TTC549 (cell line): ENCODE results near the gene MED12L.

Experiments used
- FAIRE-seq: peaks from 2 replicates; lab custom pipeline; 2012; peaks lifted over from hg19 to GRCh38; lab: Jason Lieb, UNC

The MED12L gene

DNA sequence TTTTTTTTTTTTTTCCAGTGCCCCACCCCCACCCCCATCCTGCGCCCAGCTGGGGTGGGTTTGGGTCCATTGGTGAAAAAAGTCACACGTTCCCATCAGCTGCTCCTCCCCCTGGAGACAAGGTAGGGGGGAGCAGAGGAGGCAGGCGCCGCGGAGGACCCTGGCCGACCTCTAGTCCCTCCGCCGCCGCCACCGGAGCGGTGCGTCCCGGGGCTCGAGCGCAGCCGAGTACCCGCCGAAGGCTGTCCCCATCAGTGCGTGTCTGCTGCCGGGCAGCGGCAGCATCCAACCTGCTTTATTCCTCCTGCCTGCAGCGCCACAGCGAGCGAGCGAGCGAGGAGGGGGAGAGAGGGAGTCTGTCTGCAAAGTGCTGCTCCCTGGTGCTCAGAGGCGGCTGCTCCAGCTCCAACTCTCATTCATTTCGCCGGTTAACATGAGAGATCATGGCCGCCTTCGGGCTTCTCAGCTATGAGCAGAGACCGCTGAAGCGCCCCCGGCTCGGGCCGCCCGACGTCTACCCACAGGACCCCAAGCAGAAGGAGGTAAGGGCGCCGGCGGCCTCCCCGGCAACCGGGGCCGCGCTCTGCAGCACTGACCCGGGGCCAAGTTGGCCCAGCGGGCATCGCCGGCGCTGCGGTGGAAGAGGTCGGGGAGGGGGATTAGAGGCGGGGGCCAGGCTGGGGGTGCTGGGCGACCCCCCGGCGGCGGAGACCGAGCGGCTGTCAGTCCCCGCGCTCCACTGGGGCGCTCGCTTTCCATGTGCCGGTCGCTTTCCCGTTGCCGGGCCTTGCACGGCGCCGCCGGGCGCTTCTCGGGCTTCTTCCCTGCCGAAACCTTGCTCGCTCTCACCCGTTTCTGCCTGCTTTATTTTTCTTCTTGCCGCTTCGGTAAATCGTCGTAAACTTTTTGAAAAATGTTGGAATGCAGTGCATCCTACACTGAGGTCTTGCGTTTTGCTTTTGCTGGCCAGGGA lies 1.3 kb downstream of the MED12L start:
- no peak for FAIRE-seq

DNA sequence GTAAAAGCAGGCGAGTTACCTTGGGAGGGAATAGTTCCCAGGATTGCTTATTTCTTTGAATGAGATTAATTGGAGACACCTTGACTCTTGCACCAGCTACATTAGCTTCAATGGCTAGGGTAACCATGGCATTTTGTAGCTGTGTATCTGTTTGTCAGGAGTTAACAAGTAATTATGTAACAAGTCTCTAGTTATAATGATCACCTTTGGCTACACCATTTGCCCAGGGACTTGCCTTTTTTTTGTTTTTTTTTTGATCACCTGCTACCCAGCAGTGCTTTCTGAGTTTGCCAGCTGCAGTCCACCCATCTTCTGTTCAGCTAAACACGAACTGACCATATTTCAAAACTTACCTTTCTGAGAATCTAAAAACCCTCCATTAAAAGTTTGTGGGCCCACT lies 2.2 kb downstream of the MED12L start:
- no peak for FAIRE-seq

DNA sequence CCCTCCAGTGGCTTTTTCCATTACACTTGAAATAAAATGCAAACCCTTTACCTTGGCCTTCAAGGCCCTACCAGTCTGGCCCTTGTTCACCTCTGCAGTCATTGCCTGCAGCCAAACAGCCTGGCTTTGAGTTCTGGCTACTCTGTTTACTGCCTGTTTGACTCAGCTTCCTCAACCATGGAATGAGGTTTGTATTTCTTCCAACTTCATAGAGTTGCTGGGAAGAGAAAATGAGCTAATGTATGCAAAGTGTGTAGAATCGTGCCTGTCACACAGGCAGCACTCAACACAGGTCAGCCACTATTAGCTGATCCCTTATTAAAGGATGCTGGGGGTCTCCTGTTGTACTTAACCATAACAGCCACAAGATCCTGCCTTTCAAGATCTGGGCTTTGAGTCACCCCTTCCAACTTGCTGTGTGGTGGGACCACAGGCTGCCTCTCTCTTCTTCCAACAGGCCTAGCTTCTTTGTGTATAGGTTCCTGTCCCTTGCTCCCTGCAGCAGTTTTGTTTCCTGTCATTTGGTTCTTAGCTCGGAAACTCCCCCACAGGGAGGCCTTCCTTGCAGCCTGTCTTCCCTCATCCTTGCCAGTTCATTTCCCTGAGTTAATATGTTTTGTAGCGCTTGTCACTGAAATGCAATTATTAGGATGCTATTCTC lies 6.4 kb downstream of the MED12L start:
- FAIRE-seq = no peak

DNA sequence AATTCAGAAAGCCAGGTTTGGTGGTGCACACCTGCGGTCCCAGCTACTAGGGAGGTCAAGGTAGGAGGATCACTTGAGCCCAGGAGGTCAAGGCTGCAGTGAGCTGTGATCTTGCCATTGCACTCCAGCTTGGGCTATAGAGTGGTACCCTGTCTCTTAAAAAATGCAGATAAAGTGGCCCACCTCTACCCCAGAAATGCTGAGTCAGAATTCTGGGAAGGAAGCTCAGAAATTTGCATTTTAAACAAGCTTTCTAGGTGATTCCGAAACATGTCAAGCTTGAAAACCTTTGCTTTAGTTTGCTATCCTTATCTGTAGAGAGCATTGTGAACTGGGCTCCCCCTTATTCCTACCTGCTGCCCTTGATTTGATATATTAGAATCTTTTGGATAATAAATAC lies 7.7 kb downstream of the MED12L start:
- no peak for FAIRE-seq

DNA sequence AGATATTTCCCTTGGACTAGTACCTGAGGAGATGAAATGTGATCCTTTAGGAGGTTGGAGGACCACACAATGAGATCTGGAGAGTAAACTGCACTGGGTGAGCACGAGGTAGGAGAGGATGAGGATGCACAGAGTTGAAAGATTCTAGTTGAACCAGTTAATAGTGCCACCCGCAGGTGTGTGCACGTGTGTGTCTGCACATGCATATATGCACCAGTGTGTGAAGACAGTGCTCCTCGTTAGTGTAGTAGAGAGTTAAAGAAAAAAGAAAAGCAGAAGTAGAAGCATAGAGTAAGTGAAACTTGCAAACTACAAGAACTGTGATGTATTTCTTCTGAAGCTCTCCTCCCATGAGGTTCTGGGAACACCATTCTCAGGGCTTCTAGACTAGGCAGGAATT lies 8.4 kb downstream of the MED12L start:
- FAIRE-seq = no peak

DNA sequence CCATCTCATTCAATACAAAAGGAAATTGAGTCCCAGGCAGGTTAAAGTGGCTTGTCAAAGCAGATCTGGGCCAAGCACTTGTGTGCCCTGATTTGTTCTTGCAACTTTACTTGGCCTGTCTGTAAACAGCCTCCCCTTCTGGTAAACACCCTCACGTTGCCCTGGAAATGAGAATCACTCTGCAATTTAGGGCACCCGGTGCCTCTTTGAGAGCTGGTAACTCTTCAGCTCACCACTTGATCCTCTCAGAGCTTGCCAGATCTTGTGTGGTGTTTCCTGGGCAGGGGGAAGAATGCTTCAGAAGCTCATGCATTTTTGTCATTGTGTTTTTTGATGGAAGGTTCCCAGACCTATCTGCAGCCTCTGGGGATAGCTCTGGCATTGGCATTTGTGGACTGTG lies 11.3 kb downstream of the MED12L start:
- FAIRE-seq = no peak

DNA sequence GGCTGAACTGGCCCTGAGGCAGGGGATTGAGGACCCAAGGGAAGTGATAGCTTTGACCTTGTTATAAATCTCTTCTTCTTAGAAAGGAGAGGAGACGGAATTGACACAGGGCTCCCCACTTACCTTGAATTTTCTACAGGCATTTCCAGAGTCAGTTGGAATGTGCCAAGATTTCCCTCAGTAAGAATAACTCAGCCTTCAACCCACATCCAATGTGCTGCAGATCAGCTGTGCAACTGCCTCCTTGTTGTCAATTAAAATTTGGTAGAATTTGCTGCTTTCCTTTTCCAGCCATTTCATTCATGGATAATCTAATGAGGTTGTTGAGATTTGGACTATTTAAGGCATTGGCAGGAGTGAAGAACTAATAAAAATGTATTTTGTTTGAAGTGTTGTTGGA lies 14.6 kb downstream of the MED12L start:
- FAIRE-seq = no peak

DNA sequence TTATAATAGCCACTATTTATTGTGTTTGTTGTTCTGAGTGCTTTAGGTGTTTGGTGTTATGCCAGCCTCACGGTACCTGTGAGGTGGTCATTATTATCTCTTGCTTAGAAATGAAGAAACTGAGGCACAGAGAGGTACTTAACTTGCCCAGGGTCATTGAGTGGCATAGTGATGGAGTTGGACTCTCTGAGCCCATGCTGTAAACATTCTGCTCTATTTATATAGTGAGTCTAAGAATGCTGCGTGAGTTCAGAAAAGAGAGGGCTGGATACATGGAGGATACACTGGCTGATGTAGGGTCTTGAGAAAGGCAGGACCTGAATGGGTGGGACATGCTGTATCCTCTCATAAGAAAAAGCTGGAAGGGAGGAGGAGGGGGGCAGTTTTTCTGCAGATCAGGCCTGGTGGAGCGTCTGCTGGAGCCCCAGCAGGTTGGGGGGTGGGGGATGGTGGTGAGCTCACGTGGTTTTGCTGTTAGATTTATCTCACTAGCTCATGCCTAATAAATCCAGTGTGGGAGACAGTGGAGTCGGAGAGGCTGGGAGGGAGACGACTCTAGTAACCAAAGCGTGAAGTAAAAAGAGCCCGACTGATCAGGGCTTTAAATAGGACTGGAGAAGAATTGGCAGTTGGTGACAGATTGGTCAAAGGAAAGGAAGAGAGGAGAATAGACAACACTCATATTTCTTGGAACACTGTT lies 16.0 kb downstream of the MED12L start:
- FAIRE-seq = no peak

DNA sequence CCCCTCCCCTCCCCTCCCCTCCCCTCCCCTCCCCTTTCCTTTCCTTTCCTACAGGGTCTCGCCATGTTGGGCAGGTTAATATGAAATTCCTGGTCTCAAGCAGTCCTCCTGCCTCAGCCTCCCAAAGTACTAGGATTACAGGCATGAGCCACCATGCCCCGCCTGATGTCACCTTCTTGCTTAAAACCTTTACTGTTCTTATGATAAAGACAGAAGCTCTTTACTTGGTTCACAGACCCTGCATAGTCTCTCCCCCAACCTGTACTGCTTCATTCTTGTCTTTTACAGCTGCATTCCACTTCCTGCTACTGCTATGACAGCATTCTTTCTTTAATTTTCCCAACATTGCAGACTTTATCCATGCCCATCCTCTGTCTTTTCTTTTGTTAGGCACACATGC lies 20.8 kb downstream of the MED12L start:
- FAIRE-seq = no peak

DNA sequence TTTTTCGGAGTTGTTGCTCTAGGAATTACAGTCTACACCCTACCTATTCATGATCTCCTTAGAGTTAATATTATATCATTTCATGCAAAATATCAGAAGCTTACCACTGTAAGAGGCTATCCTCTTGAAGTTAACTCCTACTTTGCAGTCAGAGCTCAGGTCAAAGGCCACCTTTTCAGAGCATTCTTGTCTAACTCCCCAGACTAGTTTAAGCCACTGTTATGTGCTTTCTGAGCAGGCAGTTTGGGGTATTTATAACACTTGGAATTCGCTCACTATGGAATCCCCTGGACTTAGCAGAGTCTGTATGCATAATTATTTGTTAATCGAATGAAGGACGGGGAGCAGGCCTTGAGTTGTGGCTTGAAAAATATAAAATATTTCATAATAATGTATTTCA lies 21.7 kb downstream of the MED12L start:
- no peak for FAIRE-seq

DNA sequence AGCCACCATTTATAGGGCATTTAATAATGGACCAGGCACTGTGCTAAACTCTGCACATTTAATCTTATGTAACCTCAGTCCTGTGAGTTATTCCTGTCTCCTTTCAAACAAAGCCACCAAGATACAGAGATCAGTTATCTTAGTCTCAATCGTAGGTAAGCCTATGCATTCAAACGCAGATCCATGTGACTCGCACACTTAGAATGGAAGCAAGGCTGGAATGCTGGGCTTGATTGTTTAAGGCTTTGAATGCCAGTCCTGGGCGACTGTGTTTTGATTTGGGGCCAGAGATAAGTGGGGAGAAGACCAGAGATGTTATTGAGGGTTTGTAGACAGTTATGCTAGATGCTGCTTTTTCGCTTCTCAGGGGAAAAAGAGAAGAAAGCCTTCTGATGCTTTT lies 22.2 kb downstream of the MED12L start:
- FAIRE-seq = no peak

DNA sequence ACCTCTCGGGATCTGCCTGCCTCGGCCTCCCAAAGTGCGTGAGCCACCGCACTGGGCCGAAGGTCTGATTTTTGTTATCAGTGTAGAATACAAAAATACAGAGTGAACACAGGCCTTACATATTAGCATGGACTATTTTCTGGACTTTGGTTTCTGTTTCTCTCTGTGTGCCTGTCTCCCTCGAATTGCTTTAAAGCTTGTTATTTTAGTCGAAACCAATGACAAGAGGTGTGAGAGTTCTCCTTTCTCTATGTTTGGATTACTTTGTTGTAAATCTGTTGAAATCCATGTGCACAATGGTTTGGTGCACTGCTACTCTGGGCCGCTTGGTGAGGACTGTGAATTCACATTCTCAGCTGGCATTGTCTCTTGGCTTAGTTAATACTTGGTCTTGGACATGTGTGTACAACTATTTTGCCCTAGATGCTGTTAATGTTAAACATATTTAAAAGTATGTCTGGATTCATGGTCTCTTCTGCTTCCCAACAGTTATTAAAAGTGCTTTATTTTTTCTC lies 23.9 kb downstream of the MED12L start:
- no peak for FAIRE-seq

DNA sequence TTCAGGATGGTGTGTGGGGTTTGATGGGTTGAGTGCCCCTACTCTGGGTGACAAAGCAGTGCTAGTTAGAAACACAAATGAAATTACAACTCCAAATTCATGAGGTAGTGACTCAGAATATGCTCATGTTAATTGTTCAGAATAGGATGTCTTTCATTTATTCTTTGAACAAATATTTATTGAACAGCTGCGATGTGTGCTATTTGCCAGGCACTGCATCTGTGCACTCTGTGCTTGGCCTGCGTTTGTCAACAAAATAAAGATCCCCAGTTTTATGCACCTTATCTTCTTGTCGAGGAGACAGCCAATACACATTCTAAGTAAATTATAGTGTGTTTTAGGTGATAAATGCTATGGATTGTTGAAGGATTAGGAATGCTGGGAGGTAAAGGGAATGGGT lies 27.3 kb downstream of the MED12L start:
- no peak for FAIRE-seq

DNA sequence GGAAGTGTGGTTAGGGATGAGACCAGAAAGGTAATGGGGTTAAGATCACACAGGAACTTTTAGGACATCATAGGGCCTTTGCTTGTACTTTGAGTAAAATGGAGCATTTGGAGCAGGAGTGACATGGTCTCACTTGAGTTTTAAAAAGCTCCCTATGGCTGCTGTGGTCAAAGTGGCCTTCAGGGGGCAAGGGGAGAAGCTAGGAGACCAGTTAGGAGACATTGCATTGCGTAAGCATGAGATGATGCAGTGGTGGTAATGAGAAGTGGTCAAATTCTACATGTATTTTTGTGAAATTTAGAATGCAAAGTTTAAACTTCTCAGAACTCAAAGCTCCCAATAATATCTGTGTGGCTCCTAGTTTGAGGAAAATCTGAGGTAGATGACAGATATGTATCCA lies 27.9 kb downstream of the MED12L start:
- no peak for FAIRE-seq

DNA sequence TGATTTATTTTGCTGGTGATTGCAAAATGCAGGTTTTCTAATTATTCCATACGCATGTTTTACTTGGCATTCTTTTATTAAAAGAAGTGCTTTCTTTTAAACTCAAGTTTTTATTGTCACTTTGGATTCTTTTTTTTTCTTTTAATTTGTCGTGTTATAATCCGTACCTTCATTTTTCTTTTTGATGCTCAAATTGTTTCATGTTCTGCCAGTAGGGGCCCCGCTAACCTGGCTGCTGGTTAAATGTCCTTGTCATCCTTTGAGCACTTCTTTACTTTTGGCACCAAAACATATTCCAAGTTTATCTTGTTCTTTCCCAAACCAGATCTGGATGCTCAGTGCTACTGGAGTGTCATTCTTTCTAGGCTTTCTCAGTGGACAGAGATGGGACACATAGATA lies 31.6 kb downstream of the MED12L start:
- FAIRE-seq = no peak

DNA sequence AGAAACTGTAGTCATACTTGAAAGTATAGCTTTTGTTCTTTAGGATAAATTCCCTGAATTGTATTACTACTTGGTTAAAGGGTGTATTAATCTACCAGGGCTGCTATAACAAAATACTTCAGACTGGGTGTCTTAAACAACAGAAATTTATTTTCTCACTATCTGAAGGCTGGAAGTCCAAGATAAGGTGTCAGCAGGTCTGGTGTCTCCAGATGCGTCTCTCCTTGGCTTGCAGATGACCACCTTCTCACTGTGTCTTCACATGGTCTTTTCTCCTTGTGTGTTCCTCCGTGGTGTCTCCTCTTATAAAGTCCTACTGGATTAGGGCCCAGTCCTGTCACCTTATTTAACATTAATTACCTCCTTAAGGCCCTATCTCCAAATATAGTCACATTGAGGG lies 33.7 kb downstream of the MED12L start:
- no peak for FAIRE-seq

DNA sequence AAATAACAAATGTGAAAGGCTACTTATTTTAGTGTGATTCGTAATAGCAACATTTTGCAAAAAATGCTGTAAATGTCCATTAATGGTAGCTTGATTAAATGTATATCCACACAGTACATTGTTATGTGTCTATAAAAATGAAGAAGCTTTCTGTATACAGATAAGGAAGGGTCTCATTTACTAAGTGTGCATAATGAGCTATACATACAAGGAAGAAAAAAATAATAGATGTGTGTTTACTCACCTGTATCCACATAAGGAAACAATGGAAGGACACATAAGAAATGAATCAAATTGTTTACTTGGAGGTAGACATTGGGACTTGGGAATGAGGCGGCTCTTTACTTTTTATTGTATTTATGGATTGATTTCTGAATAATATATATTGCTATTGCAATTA lies 34.9 kb downstream of the MED12L start:
- no peak for FAIRE-seq

DNA sequence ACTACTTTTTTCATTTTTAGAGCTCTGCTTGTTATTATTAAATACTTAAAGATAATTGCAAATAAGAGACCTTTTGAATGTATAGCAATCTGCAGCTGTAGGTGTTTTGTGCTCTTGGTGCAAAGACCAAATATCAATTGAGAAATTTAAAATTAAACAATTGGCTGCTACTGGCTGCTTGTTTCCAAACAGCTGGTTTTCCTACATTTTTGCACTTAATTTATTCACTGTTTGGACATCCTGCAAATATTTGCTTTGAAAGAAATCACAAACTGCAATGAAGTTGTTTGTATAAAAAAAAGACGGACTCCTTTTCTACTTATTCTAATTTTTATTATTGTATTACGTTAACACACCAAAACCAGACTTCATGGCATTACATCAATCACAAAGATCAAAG lies 35.6 kb downstream of the MED12L start:
- no peak for FAIRE-seq

DNA sequence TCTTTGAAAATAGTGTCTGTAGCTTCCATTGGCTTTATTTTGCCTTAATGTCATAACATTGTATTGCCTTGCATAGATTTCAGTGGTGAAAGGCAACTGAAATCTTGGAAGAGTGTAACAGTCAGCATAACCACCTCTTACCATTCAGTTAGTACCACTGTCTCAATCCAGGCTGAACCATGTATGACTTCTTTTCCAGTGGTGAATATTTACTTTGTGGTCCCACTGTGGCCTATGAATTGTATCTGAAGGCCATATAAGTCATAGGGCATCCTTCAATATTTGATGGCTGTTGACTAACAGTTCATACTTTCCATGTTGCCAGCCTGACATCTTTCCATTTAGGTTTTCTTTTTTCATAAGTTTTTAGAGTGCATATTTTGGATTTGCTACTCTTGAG lies 38.4 kb downstream of the MED12L start:
- no peak for FAIRE-seq

DNA sequence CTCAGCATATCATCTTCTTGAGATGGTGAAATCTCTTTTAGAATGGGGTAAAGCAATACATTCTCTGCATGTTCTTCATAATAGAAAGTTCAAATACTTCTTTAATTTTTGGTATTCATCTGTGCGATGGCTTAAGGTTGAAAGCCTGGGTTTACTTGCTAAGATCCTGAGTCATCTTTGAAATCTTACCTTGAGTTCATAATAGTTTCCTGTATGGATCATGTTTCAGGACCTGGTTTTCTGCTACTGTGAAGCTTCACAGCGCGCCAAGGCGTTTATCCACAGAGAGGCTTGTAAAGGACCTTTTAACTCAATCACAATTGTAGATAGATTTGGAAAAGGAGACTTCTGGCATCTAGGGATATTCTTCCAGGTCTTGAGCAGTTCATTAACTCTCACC lies 39.0 kb downstream of the MED12L start:
- FAIRE-seq = no peak

DNA sequence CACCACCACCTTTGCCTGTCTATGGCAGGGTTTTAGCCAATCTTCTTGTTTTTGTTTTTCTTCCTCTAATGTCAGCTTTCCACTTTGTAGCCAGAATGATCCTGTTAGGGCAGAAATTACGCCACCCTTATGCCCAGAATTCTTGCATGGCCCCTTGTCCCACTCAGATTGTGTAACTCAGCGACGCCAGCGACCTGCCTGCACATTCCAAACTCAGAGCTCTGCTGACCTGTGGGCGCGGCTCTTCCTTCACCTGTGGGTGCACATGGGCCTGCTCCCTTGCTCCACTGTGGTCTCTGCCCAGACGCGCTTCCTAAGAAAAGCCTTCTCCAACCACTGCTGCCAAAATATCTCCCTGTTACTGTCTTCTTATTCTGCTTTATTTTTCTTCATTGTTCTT lies 45.0 kb downstream of the MED12L start:
- FAIRE-seq = no peak

DNA sequence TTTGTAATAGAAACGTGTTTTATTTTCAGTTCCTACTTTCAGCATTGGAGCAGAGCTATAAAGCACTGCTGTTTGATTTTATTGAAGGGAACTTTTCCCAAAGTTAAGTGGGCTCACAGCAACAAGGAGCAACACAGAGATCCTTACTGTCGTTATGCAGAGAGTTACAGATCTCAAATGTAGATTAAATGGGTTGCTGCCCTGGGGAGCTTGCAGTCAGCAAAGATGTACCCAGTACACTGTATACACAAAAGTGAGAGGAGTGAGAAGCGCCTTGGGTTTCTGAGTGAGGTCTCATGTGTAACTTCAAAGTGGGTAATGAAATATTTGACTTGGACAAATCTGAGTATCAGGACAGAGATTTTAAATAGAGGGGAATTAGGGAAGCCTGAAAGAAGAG lies 47.7 kb downstream of the MED12L start:
- no peak for FAIRE-seq

DNA sequence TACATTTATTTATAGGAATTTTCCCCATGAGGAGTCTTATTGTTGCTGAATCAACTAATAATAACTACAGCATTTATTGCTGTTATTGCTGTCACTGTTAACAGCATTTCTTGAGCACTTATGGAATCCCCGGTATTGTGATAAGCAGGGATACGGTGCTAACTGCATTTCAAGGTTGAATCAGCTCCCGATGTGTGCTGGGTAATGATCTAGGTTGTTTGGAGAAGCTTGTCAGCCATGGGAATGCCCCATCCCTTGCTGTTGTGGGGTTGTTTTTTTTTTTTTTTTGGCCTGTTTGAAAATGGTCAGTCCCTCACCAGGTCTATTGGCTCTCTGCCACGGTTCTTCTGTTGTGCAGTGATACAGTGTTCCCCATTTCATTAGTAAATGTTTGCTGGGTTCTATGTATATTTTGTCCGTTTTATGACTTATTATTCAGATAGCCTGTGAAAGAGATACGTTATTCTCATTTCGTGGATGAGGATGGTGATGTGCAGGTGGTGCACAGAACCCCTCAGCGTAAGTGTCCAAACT lies 48.5 kb downstream of the MED12L start:
- FAIRE-seq = no peak
